Fibroblast of lung (primary cell): ENCODE data around the gene CUL3.

Source experiments
- CTCF ChIP-seq, 2 donors: IDR thresholded peaks in 1 of 2; conservative IDR thresholded peaks in 1 of 2; 1 replicate in 1 of 2; 2 replicates in 1 of 2; pipeline ENCODE4 v1.5.1; 2011 to 2012; ENCODE audit warnings: low read length in 2 of 2, control low read depth in 1 of 2, inconsistent platforms in 1 of 2, low read depth in 1 of 2, mild to moderate bottlenecking in 1 of 2
- EZH2 ChIP-seq: IDR thresholded peaks from 2 replicates; pipeline ENCODE4 v1.5.1; 2012; ENCODE audit warnings: low read length, control low read depth, mild to moderate bottlenecking; ENCODE audit errors: missing control alignments

DNA sequence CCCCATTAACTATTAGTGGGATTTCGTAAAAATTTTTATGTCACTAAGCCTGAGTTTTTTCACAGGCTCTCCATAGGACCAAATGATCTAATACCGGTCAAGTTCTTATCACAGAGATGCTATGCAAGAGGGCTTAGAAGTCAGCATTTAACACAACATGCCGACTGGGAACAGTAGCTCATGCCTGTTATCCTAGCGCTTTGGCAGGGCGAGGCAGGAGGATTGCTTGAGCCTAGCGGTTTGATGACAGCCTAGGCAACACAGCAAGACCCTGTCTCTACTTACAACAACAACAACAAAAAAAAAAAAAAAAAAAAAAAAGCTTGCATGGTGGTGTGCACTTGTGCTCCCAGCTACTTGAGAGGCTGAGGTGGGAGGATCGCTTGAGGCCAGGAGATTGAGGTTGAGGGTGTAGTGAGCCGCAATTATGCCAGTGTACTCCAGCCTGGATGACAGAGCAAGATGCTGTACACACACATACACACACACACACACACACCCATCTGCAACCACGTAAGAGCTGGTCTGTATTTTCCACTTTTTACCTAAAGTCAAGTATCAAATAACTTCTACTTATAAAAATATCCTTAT is 115.7 kb downstream of the CUL3 start:
- TF ChIP-seq CTCF (conservative IDR thresholded peaks at IDR 0.05 in 1 of 2, IDR thresholded peaks at IDR 0.05 in 1 of 2; ENCODE audit: low read depth in 1 of 2, low read length in 2 of 2), result no peak
- TF ChIP-seq EZH2, result no peak
